Measurements from ENCODE around the gene LST1. TPM values are rescaled to one million over a fixed set of nuclear protein-coding genes. Genes with fewer than 3 reads are reported as not detected.

The LST1 gene
- total RNA-seq, 1 experiment from 2014 or later = not detected

DNA sequence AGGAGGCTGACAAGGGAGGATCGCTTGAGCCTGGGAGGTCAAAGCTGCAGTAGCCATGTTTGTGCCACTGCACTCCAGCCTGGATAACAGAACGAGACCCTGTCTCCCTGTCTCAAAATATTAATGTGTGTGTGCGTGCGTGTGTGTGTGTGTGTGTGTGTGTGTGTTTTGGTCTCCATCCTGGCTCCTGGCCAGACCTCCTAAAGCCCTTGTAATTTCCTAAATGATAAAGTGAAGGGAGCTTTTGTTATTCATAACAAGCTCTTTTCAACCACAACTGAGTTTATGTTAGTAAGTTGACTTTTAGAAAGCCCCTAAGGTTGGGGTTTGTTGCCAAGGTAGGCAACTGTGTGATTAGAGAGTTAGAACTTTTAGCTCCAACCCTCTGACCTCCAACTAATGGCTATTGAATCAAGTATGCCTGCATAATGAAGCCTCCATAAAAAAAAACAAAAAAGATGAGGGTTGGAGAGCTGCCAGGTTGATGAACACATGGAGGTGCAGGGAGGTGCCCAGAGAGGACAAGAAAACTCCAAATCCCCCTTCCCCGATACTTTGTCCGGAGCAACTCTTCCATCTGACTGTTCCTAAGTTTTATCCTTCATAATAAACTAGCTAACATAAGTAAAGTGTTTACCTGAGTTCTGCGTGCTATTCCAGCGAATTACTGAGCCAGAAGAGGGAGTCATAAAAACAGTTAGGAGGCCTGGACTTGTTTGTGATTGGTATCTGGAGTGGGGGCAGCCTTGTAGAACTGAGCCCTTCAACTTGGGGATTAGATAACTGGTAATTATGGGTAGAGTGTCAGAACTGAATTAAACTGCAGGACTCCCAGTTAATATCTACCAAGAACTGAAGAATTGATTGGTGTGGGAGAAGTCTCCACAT lies 23.7 kb downstream of the LST1 start:
- no peak for DNase-seq (ENCODE audit: low spot score)
- in situ Hi-C loops (cut with HindIII; ENCODE audit: low sequenced_read_pairs) = no loop called here

DNA sequence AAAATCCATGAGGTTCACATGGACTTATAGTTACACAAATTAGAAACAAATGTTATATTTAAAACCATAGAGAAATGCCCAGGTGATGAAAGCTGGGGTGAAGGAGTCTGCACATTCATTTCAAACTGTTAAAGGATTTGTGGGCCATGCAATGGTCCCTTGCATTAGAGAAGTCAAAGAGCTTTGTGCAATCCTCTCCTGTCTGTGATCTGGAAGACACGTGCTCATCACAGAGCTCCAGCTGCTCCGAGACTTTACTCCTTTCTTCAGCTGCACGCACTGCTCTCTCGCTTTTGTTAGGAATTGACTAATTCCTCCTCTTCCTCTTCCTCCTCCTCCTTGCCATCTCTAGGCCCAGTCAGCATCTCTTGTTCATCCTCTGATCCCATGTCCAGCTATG lies 24.9 kb downstream of the LST1 start:
- in situ Hi-C loops (cut with HindIII; ENCODE audit: low sequenced_read_pairs) = no loop called here
- no peak for DNase-seq (ENCODE audit: low spot score)

DNA sequence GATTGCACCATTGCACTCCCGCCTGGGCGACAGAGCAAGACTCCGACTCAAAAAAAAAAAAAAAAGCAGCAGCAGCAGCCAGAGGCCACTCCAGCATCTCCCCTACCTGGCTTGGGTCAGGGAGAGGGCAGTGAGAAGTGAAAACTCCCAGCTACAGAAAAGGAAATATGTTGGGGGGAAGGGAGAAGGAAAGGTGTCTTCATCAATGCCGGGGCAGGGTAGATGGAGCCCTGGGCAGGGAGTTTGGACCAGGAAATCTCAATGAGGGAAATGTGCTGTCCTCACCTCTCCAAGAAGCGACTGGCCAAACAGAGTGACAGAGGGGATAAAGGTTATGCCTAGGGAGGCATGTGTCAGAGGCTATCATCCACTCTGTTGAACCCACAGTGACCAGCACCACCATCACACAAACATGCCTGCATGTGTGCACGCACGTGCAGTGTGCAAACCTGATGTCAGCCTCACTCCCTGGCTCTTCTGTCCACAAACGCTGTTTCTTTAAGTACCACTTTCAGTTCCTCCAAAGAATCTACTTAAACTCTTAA lies 28.1 kb downstream of the LST1 start:
- in situ Hi-C loops (cut with HindIII; ENCODE audit: low sequenced_read_pairs) = no loop called here
- no peak for DNase-seq (ENCODE audit: low spot score)

DNA sequence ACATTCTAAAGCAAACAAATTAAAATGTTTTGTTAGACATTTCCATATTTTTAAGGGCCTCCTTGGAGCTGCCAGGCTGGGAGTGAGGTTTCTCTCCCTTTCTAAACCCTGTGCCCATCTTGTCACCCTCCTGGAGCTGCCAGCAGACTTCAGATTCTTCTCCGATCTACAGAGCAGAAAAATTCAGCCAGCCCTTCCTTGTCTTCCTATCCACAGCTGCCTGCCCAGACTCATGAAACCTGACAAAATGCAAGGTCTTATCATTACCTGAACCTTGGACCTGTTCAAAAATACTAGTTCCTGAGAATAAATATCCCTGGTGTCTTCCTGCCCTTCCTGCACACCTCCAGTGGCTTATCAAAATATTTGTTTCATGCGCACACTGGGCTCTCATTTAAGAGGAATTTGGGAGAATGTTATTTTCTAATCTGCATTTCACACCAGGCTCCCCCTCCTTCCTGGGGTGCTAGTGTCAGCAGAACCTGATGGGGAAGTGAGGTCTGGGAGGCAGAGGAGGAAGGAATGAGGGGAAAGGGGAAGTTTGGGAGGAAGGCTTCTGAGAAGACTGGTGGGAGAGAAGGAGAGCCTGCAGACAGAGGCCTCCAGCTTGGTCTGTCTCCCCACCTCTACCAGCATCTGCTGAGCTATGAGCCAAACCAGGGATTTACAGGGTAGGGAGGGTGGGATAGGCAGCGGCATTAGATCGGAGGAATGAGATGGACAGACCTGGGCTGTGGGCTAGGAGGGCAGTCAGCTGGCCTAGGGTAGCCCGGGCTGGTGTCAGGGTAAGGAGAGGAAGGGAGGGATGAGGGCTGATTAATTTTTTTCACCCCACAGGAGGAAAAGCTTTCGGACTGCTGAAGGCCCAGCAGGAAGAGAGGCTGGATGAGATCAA lies 28.9 kb downstream of the LST1 start, which contains the start of gene AIF1:
Gene AIF1, plus strand, starts transcription at position 551 of the 895 bp plus-strand sequence. Its CDS starts 96 bp downstream, at position 647.
- DNase-seq (ENCODE audit: low spot score) = no peak
- in situ Hi-C loops (cut with HindIII; ENCODE audit: low sequenced_read_pairs) = no loop called here

DNA sequence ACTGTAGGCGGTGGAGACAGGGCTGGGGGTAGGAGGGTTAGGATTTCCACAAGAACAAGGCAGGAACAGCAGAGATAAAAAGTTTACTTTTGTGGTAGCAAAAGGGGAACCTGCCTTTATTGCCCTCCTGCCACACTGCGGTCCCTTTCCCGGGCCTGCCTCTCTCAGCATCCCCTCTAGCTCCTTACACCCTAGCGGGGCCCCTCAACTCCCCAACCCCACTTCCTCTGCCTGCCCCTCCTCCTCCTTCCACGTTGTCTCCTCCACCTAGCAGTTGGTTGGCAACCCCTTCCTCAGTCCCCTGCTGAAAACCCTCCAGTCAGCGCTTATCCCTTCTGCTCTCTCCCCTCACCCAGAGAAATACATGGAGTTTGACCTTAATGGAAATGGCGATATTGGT lies 29.7 kb downstream of the LST1 start:
- in situ Hi-C loops (cut with HindIII; ENCODE audit: low sequenced_read_pairs) = no loop called here
- DNase-seq (ENCODE audit: low spot score) = no peak

DNA sequence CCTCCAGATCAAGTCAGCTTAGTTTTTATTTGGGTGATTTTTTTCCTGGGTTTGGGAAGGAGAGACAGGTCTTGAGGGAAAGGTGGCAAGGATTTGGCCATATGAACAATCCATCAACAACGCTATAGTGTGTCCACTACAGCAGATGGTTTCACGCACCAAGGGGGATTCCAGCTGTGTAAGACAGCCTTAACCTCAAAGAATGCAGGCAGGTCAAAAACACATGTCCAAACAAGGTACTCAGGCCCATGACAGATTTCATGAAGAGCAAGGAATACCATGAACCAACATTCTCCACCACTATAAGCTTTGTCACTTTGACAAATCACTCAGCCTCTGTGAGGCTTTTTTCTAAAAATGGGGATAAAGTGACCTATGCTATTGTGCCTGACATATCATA lies 30.9 kb downstream of the LST1 start:
- in situ Hi-C loops (cut with HindIII; ENCODE audit: low sequenced_read_pairs) = no loop called here
- no peak for DNase-seq (ENCODE audit: low spot score)

DNA sequence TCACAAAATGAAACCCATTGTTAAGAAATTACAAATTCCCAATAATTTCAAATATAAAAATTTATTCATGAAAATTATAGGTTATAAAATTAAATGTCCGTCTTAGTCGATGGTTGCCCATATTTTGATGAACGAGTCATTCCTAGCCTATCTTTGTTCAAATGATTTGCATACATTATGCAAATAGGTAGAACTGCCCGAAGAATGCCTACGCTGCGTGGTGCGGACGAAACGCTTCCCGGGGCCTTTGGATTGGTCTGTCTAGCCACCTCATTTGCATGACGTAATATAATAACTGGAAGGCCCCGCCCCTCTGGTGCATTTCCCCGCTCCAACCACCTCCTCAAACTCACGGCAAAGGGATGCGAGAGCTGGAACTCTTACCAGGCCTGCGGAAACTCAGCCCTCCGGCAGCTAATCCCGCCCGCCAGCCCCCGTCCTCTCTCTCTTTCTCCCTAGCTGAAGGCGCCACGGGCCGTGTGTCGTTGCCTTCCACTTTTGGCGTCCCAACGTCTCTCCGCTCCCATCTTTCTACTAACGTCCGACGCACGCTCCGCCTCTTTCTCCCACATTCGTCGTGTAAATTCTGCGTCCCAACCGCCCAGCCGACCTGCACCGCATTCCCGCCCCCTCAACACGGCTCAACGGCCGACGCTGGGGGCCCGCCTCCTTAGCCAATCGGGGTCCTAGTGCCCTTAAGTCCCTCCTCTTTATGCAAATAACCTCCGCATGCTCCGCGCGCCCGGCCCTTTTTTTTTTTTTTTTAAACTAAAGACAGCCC lies 33.9 kb downstream of the LST1 start:
- in situ Hi-C loops (cut with HindIII; ENCODE audit: low sequenced_read_pairs) = no loop called here
- DNase-seq (ENCODE audit: low spot score) = peak; percentile 100

DNA sequence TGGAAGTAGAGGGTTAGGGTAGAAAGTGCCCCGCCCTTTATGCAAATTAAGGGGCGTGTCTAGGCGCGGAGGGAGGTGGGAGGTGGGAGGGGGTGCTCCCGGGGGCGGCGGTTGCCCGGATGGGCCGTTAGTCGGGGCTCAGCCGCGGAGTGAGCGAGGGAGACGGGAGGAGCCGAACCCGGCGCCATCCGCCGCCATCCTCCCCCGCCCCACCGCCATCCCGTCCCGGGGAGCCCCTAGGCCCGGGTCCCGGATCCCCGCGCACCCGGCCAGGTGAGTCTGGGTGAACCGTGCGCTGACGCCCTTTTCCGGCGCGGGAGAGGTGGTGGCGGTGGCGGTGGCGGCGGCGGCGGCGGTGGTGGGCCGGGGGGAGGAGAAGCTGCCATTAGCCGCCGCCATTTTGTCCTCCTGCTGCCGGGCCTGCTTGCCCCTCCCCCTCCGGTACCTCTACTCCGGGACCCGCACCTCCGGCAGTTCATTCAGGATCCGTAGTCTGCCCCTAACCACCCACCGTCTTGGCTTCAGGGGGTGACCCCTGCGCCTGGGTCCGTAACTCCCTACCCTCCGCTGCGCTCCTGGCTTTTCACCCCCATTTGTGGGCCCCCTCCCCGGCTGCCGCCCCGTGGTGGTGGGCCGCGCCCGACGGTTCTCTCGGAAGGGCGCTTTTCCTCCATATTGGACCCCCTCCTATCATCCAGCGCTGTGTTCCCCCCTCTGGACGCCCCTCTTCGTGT lies 34.7 kb downstream of the LST1 start, which contains the start of gene PRRC2A:
Gene PRRC2A, plus strand, starts transcription at position 130 of the 734 bp plus-strand sequence. CDS start 2,075 bp downstream, outside the sequence.
- DNase-seq (ENCODE audit: low spot score) = peak; percentile 65
- in situ Hi-C loops (cut with HindIII; ENCODE audit: low sequenced_read_pairs) = no loop called here

DNA sequence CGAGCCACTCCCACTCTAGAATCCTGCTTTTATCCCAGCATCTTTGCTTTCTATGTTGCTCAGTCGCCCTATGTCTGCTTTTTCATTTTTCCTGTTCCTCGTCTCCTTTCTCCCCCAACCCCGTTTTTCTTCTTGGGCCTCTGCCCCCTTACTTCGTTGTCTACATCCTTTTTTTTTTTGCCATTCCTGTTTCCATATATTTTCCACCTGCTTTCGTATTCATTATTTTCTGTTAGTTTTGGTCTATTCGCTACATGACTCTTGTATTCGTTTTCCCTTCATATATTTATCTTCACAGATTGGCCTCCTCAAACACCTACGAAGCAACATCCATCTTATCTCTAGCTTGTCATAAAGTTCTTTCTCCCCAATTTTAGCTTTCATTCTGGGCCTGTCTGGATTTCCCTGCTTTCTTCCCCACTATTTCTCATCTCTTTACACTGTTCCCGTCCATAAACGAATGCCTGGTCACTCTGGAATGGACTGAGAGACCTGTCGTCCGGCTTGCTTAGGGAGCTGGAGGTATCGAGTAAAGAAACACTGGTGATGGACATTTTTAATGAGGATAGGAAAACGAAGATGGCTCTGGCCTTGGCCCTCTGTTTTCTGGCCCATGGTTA lies 35.4 kb downstream of the LST1 start:
- in situ Hi-C loops (cut with HindIII; ENCODE audit: low sequenced_read_pairs) = no loop called here
- DNase-seq (ENCODE audit: low spot score) = peak; percentile 26

DNA sequence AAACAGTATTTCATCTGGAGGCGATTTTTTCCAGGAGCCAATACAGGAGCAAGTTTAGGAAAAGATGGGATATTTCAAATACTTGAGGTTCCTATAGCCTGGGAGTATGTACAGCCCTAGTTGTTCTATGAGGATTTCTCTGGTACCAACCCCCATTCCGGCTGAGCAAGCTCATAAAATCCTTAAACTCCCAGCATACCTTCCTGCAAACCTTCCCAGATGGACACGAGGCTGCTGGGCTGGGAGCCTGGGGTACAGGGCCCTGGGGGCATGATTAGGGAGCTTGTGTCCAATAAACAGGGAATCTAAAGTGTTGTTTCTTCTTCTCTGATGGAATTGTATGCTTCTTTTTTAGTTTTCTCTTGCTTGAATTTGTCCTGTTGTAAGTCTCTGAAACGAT lies 35.9 kb downstream of the LST1 start:
- DNase-seq (ENCODE audit: low spot score) = peak; percentile 23
- in situ Hi-C loops (cut with HindIII; ENCODE audit: low sequenced_read_pairs) = no loop called here

DNA sequence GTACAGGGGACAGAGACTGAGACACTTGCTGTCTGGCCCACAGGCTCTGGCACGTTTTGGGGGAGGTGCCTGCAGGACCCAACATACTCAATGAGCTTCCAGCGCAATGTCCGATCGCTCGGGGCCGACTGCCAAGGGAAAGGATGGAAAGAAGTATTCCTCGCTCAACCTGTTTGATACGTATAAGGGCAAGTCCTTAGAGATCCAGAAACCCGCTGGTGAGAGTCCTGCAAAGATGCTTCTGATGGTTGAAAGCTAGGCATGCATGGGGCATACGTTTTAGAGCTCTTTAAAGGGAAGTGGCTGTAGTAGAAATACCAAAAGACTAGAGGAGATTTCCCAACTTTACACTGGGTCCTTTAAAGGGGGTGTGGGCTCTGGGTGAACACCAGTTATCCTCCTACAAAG lies 36.6 kb downstream of the LST1 start:
- in situ Hi-C loops (cut with HindIII; ENCODE audit: low sequenced_read_pairs) = no loop called here

DNA sequence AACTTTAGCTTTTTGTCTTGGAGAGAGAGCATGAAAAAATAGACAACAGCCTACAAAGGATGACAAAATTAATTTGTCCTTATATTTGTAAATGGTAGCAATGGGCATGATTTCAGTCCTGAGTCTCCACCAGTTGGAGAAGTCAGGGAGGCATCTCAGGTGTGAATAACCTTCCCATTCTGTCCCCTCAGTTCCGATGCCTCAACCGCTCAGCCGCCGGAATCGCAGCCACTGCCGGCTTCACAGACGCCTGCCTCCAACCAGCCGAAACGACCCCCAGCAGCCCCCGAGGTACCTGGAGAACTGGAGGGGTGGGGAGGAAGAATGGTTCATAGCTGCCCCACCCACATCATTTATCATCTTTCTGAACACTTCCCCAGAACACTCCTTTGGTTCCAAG lies 38.0 kb downstream of the LST1 start:
- in situ Hi-C loops (cut with HindIII; ENCODE audit: low sequenced_read_pairs) = no loop called here
- no peak for DNase-seq (ENCODE audit: low spot score)

More for the DNA sequence above, 36.6 kb downstream of the LST1 start:
- no peak for DNase-seq (ENCODE audit: low spot score)

DNA sequence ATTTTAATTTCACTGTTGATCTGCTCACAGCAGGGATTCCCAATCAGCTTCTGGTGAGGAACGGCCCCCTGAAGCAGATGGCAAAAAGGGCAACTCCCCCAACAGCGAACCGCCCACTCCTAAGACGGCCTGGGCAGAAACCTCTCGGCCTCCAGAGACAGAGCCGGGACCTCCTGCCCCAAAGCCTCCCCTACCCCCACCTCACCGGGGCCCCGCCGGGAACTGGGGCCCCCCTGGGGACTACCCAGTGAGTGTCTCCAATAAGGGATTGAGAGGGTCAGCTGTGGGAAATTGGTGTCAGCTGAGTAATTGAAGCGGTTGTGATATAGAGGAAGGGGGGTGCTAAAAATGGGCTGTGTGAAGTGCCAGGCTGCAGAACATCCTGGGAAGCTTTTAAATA lies 40.9 kb downstream of the LST1 start:
- in situ Hi-C loops (cut with HindIII; ENCODE audit: low sequenced_read_pairs) = no loop called here
- no peak for DNase-seq (ENCODE audit: low spot score)

DNA sequence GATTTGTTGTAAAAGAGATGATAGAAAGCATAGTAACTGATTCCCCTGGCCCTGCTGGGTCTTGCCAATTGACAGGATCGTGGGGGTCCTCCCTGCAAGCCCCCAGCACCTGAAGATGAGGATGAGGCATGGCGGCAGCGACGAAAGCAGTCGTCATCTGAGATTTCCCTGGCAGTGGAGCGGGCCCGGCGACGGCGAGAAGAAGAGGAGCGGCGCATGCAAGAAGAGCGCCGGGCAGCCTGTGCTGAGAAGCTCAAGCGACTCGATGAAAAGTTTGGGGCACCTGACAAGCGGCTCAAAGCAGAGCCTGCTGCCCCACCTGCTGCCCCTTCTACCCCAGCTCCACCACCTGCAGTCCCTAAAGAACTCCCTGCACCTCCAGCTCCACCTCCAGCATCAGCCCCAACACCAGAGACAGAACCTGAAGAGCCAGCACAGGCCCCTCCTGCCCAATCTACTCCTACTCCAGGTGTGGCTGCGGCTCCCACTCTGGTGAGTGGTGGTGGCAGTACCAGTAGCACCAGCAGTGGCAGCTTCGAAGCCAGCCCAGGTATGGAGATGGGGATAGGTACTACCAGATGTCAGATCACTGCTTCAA lies 41.7 kb downstream of the LST1 start:
- in situ Hi-C loops (cut with HindIII; ENCODE audit: low sequenced_read_pairs) = no loop called here
- no peak for DNase-seq (ENCODE audit: low spot score)

DNA sequence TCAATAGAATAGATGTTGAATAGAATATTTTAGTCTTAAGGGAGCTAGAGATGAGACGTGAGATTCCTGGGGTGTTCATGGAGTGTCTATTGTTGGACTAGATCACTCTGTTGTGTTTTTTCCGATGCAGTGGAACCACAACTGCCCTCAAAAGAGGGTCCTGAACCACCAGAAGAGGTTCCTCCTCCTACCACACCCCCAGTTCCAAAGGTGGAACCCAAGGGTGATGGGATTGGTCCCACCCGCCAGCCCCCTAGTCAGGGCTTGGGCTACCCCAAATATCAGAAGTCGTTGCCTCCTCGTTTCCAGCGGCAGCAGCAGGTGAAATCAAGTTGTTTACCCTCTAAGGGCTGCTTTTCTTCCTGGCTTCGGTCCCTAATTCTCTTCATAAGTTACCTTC lies 42.9 kb downstream of the LST1 start:
- in situ Hi-C loops (cut with HindIII; ENCODE audit: low sequenced_read_pairs) = no loop called here
- DNase-seq (ENCODE audit: low spot score) = no peak

DNA sequence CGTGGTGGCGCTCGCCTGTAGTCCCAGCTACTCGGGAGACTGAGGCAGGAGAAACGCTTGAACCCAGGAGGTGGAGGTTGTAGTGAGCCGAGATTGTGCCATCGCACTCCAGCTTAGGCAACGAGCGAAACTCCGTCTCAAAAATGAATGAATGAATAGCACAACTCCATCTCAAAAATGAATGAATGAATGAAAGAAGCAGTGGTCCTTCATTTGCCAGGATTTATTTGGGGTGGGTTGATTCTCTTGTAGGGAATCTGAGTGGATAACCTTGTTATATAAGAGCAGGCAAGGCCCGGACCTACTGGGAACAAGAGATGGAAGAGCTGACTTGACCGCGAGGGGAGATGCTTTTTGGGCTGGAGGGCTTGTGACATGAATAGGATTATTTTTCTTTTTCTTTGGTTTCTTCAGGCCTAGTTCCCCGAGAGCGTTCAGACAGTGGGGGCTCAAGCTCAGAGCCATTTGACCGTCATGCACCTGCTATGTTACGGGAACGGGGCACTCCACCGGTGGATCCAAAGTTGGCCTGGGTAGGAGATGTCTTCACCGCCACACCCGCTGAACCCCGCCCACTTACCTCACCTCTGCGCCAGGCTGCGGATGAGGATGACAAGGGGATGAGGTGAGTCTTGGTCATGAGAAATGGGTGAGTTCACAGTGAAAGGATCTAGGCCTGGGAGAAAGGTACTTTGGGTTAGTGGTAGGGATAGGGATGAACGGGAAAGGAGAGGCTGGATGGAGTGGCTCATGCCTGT lies 44.3 kb downstream of the LST1 start:
- in situ Hi-C loops (cut with HindIII; ENCODE audit: low sequenced_read_pairs) = no loop called here
- no peak for DNase-seq (ENCODE audit: low spot score)

DNA sequence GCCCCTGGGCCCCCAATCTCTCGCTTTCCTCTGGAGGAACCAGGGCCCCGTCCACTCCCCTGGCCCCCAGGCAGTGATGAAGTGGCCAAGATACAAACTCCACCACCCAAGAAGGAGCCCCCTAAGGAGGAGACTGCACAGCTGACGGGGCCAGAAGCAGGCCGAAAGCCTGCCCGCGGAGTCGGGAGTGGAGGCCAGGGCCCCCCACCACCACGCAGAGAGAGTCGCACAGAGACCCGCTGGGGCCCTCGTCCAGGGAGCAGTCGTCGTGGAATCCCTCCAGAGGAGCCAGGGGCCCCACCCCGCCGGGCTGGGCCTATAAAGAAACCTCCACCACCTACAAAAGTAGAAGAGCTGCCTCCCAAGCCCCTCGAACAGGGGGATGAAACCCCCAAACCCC lies 45.1 kb downstream of the LST1 start:
- no peak for DNase-seq (ENCODE audit: low spot score)
- in situ Hi-C loops (cut with HindIII; ENCODE audit: low sequenced_read_pairs) = no loop called here

All from G401 (cell line).